SU-DHL-6 (cell line): ENCODE measurements around the gene AMER3.

ENCODE experiments used
- H2AFZ ChIP-seq: fragments of 200-600 bp; sonication (generic); 2 replicates; pipeline ENCODE4 v1.6.1; 2014; ENCODE audit warnings: low read depth, mild to moderate bottlenecking, moderate library complexity, mixed read lengths, antibody characterized with exemption, low read length; ENCODE audit not compliant: severe bottlenecking
- H3F3A ChIP-seq: fragments of 200-600 bp; shearing (Covaris generic); 2 replicates; pipeline ENCODE4 v1.6.0; 2016; ENCODE audit warnings: antibody characterized with exemption, mild to moderate bottlenecking; ENCODE audit not compliant: insufficient read depth
- H3K27ac ChIP-seq: fragments of 200-600 bp; sonication (generic); 2 replicates; pipeline ENCODE4 v1.5.1; 2016; ENCODE audit warnings: low read depth, mild to moderate bottlenecking, low read length, moderate library complexity, mixed read lengths
- H3K27me3 ChIP-seq: fragments of 200-600 bp; sonication (generic), shearing (Covaris generic); 2 replicates; pipeline ENCODE4 v1.6.0; 2014; ENCODE audit warnings: mild to moderate bottlenecking, low read length
- H3K36me3 ChIP-seq: fragments of 200-600 bp; sonication (generic); 2 replicates; pipeline ENCODE4 v1.6.1; 2014; ENCODE audit warnings: mild to moderate bottlenecking, low read length, mixed read lengths
- H3K4me2 ChIP-seq: fragments of 300-600, 200-600 bp; shearing (Covaris generic), sonication (generic); 2 replicates; pipeline ENCODE4 v1.6.0; 2014; ENCODE audit warnings: low read length, low read depth, mild to moderate bottlenecking; ENCODE audit not compliant: poor library complexity, severe bottlenecking
- H3K4me3 ChIP-seq: fragments of 200-600 bp; sonication (generic); 2 replicates; pipeline ENCODE4 v1.5.1; 2014; ENCODE audit warnings: antibody characterized with exemption, low read length, mild to moderate bottlenecking, mixed read lengths; ENCODE audit not compliant: insufficient read depth, poor library complexity, severe bottlenecking
- H3K79me2 ChIP-seq: fragments of 200-600 bp; sonication (generic); 2 replicates; pipeline ENCODE4 v1.6.1; 2014; ENCODE audit warnings: mild to moderate bottlenecking, low read length, moderate library complexity; ENCODE audit not compliant: insufficient read depth
- H3K9ac ChIP-seq: fragments of 200-600 bp; sonication (generic); 2 replicates; pipeline ENCODE4 v1.7.0; 2014; ENCODE audit warnings: mild to moderate bottlenecking, low read length
- H3K9me2 ChIP-seq: fragments of 200-600 bp; sonication (generic); replicated peaks from 2 replicates; pipeline ENCODE4 v1.6.1; 2014; ENCODE audit warnings: low read length; ENCODE audit not compliant: insufficient read depth
- H3K9me3 ChIP-seq: fragments of 200-600 bp; sonication (generic); 2 replicates; pipeline ENCODE4 v1.6.1; 2014; ENCODE audit warnings: low read length, mixed read lengths; ENCODE audit not compliant: insufficient read depth
- H4K20me1 ChIP-seq: fragments of 200-600 bp; sonication (generic); 2 replicates; pipeline ENCODE4 v1.6.1; 2014; ENCODE audit warnings: low read depth, mild to moderate bottlenecking, antibody characterized with exemption, low read length, moderate library complexity, mixed read lengths
- EZH2phosphoT487 ChIP-seq: fragments of 200-600 bp; sonication (generic), shearing (Covaris generic); conservative IDR thresholded peaks from 2 replicates; pipeline ENCODE4 v1.6.1; 2018; ENCODE audit warnings: mild to moderate bottlenecking, antibody characterized with exemption, low read length, moderate library complexity, mixed read lengths
- TF ChIP-seq, protein P1 (sequence below): fragments of 200-600 bp; sonication (generic); IDR thresholded peaks from one replicate; pipeline ENCODE4 v1.5.1; 2017; ENCODE audit warnings: antibody characterized with exemption, mild to moderate bottlenecking, low read length, moderate library complexity; ENCODE audit not compliant: insufficient read depth, poor library complexity, severe bottlenecking

Gene AMER3

DNA sequence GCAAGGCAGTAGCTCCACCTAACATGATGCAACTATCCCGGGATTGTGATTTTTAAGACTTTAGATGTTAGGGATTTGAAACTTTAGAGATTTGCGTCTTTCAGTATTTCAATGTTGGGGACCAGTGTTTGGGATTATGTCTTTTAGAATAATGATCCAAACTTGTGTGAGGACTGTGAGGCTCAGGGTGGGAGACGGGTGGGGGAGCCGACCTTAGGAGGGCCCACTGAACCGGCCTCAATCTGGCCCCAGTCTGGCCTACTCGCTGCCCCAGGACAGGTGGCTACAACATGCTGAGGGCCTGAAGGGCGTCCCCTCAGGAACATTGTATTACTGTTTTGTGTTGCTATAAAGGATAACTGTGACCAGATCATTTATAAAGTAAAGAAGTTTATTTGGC, 10.7 kb downstream of the AMER3 start:
- no peaks in the 10 kb centered on the region for H3K9me2 ChIP-seq
- no peak overlapping the region for H3K4me2 ChIP-seq
- H4K20me1 ChIP-seq = no peaks in the 10 kb centered on the region
- TF ChIP-seq EZH2phosphoT487 = no peak
- TF ChIP-seq, protein P1, sequence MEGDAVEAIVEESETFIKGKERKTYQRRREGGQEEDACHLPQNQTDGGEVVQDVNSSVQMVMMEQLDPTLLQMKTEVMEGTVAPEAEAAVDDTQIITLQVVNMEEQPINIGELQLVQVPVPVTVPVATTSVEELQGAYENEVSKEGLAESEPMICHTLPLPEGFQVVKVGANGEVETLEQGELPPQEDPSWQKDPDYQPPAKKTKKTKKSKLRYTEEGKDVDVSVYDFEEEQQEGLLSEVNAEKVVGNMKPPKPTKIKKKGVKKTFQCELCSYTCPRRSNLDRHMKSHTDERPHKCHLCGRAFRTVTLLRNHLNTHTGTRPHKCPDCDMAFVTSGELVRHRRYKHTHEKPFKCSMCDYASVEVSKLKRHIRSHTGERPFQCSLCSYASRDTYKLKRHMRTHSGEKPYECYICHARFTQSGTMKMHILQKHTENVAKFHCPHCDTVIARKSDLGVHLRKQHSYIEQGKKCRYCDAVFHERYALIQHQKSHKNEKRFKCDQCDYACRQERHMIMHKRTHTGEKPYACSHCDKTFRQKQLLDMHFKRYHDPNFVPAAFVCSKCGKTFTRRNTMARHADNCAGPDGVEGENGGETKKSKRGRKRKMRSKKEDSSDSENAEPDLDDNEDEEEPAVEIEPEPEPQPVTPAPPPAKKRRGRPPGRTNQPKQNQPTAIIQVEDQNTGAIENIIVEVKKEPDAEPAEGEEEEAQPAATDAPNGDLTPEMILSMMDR = no peak
- H3K27me3 ChIP-seq = no peaks in the 10 kb centered on the region
- H2AFZ ChIP-seq = no peak overlapping the region
- no peaks in the 10 kb centered on the region for H3K9me3 ChIP-seq
- no peak overlapping the region for H3K9ac ChIP-seq
- no peak overlapping the region for H3K4me3 ChIP-seq
- no peaks in the 10 kb centered on the region for H3F3A ChIP-seq
- H3K79me2 ChIP-seq = no peaks in the 10 kb centered on the region
- H3K27ac ChIP-seq = no peak overlapping the region
- no peaks in the 10 kb centered on the region for H3K36me3 ChIP-seq

GRCh38 chr2:130766711-130767407, 11.5 kb downstream of the AMER3 start:
- no peak overlapping the region for H3K4me2 ChIP-seq
- H3K36me3 ChIP-seq = no peaks in the 10 kb centered on the region
- H3K9ac ChIP-seq = no peak overlapping the region
- H4K20me1 ChIP-seq = no peaks in the 10 kb centered on the region
- H2AFZ ChIP-seq = no peak overlapping the region
- H3K79me2 ChIP-seq = no peaks in the 10 kb centered on the region
- no peak overlapping the region for H3K27ac ChIP-seq
- no peaks in the 10 kb centered on the region for H3F3A ChIP-seq
- H3K4me3 ChIP-seq = no peak overlapping the region
- H3K9me2 ChIP-seq = no peaks in the 10 kb centered on the region
- H3K9me3 ChIP-seq = no peaks in the 10 kb centered on the region
- TF ChIP-seq, protein P1 = no peak
- TF ChIP-seq EZH2phosphoT487 = no peak
- no peaks in the 10 kb centered on the region for H3K27me3 ChIP-seq

DNA sequence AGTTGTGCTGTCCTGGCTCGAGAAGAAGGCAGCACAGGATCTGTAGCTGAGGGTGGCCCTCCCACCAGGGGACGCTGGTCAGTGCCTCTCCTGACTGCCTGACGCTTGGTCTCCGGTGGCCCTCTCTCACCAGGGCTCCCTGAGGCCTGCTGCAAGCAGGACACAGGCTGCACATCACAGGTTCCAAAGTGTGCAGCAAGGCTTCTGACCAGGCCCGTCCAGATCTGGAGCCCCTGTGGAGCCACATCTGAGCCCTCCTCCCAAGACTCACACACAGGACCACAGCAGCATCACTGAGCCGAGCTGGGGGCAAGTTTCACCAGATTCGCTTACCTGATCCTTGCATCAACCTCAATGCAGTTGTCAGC, 12.1 kb downstream of the AMER3 start:
- Histone ChIP-seq H2AFZ (no peak overlapping the region), H3K9ac (no peak overlapping the region), H3K9me3 (no peaks in the 10 kb centered on the region), H3K27ac (no peak overlapping the region), H3F3A (no peaks in the 10 kb centered on the region), H3K4me2 (no peak overlapping the region), H3K4me3 (no peak overlapping the region), H3K9me2 (no peaks in the 10 kb centered on the region), H3K79me2 (no peaks in the 10 kb centered on the region), H3K27me3 (no peaks in the 10 kb centered on the region), H4K20me1 (no peaks in the 10 kb centered on the region), H3K36me3 (no peaks in the 10 kb centered on the region)
- TF ChIP-seq EZH2phosphoT487 = no peak
- TF ChIP-seq, protein P1 = no peak
